ENCODE results near the gene PLA2G4D. TPM values are rescaled to one million over a fixed set of nuclear protein-coding genes. Genes with fewer than 3 reads are reported as not detected.

PLA2G4D gene
- total and polyA plus RNA-seq, 2 donors (not counting 1 experiment from before 2014, with no cell fraction given) = not detected

GRCh38 chr15:42066764-42067415, 27.5 kb downstream of the PLA2G4D start:
- H3K9ac ChIP-seq (ENCODE audit: insufficient read depth, low read length) = no peak overlapping the region
- H3K27ac ChIP-seq (ENCODE audit: insufficient read depth, low read length) = no peak overlapping the region
- no peak overlapping the region for H3K4me3 ChIP-seq (replicated peaks in 1 of 4; ENCODE audit: control extremely low read depth in 1 of 4, insufficient read depth in 1 of 4, low read depth in 3 of 4, low read length in 4 of 4)
- H3K4me2 ChIP-seq (ENCODE audit: extremely low read depth, insufficient read depth, low read length) = no peak overlapping the region
- no peaks in the 10 kb centered on the region for H3K36me3 ChIP-seq (ENCODE audit: control insufficient read depth, insufficient read depth, low read length)
- H3K27me3 ChIP-seq (ENCODE audit: control insufficient read depth, insufficient read depth, low read length) = peaks cover 14% of the 10 kb centered on the region
- H3K4me1 ChIP-seq (ENCODE audit: control insufficient read depth, extremely low read depth, insufficient read depth, low read length) = no peaks in the 10 kb centered on the region
- H3K9me3 ChIP-seq (ENCODE audit: control insufficient read depth, insufficient read depth, low read depth, low read length) = no peaks in the 10 kb centered on the region
- no peak overlapping the region for H2AFZ ChIP-seq (ENCODE audit: low read length)
- no peaks in the 10 kb centered on the region for H3K79me2 ChIP-seq (ENCODE audit: control insufficient read depth, insufficient read depth, low read length)
- no peak for TF ChIP-seq EZH2 (IDR thresholded peaks at IDR 0.05; ENCODE audit: low read length, missing control alignments)
- no peak for TF ChIP-seq CTCF (conservative IDR thresholded peaks at IDR 0.05 in 1 of 2, IDR thresholded peaks at IDR 0.05 in 1 of 2; ENCODE audit: low read depth in 1 of 2, low read length in 2 of 2)
- no peak for DNase-seq (ENCODE audit: low read depth in 2 of 2)
- H4K20me1 ChIP-seq (ENCODE audit: control insufficient read depth, extremely low read depth, insufficient read depth, low read length) = no peaks in the 10 kb centered on the region

- Histone ChIP-seq H3K27ac (ENCODE audit: insufficient read depth, low read length) (no peak overlapping the region), H3K9me3 (ENCODE audit: control insufficient read depth, insufficient read depth, low read depth, low read length) (no peaks in the 10 kb centered on the region), H3K36me3 (ENCODE audit: control insufficient read depth, insufficient read depth, low read length) (no peaks in the 10 kb centered on the region), H3K27me3 (ENCODE audit: control insufficient read depth, insufficient read depth, low read length) (peaks cover 14% of the 10 kb centered on the region), H4K20me1 (ENCODE audit: control insufficient read depth, extremely low read depth, insufficient read depth, low read length) (no peaks in the 10 kb centered on the region), H3K4me1 (ENCODE audit: control insufficient read depth, extremely low read depth, insufficient read depth, low read length) (no peaks in the 10 kb centered on the region), H3K4me2 (ENCODE audit: extremely low read depth, insufficient read depth, low read length) (no peak overlapping the region), H3K9ac (ENCODE audit: insufficient read depth, low read length) (no peak overlapping the region), H2AFZ (ENCODE audit: low read length) (no peak overlapping the region), H3K4me3 (replicated peaks in 1 of 4; ENCODE audit: control extremely low read depth in 1 of 4, insufficient read depth in 1 of 4, low read depth in 3 of 4, low read length in 4 of 4) (no peak overlapping the region), H3K79me2 (ENCODE audit: control insufficient read depth, insufficient read depth, low read length) (no peaks in the 10 kb centered on the region)
- DNase-seq (ENCODE audit: low read depth in 2 of 2) = no peak
- TF ChIP-seq EZH2 (IDR thresholded peaks at IDR 0.05; ENCODE audit: low read length, missing control alignments) (no peak), CTCF (conservative IDR thresholded peaks at IDR 0.05 in 1 of 2, IDR thresholded peaks at IDR 0.05 in 1 of 2; ENCODE audit: low read depth in 1 of 2, low read length in 2 of 2) (no peak)
Measured at GRCh38 chr15:42065468-42065867, 28.9 kb downstream of the PLA2G4D start.

GRCh38 chr15:42065033-42065432, 29.3 kb downstream of the PLA2G4D start:
- H3K79me2 ChIP-seq (ENCODE audit: control insufficient read depth, insufficient read depth, low read length) = no peaks in the 10 kb centered on the region
- no peak for TF ChIP-seq CTCF (conservative IDR thresholded peaks at IDR 0.05 in 1 of 2, IDR thresholded peaks at IDR 0.05 in 1 of 2; ENCODE audit: low read depth in 1 of 2, low read length in 2 of 2)
- no peak for TF ChIP-seq EZH2 (IDR thresholded peaks at IDR 0.05; ENCODE audit: low read length, missing control alignments)
- no peak for DNase-seq (ENCODE audit: low read depth in 2 of 2)
- no peak overlapping the region for H3K27ac ChIP-seq (ENCODE audit: insufficient read depth, low read length)
- H3K9ac ChIP-seq (ENCODE audit: insufficient read depth, low read length) = no peak overlapping the region
- H3K4me2 ChIP-seq (ENCODE audit: extremely low read depth, insufficient read depth, low read length) = no peak overlapping the region
- no peak overlapping the region for H2AFZ ChIP-seq (ENCODE audit: low read length)
- no peaks in the 10 kb centered on the region for H3K9me3 ChIP-seq (ENCODE audit: control insufficient read depth, insufficient read depth, low read depth, low read length)
- peaks cover 14% of the 10 kb centered on the region for H3K27me3 ChIP-seq (ENCODE audit: control insufficient read depth, insufficient read depth, low read length)
- no peaks in the 10 kb centered on the region for H4K20me1 ChIP-seq (ENCODE audit: control insufficient read depth, extremely low read depth, insufficient read depth, low read length)
- no peaks in the 10 kb centered on the region for H3K36me3 ChIP-seq (ENCODE audit: control insufficient read depth, insufficient read depth, low read length)
- no peaks in the 10 kb centered on the region for H3K4me1 ChIP-seq (ENCODE audit: control insufficient read depth, extremely low read depth, insufficient read depth, low read length)
- no peak overlapping the region for H3K4me3 ChIP-seq (replicated peaks in 1 of 4; ENCODE audit: control extremely low read depth in 1 of 4, insufficient read depth in 1 of 4, low read depth in 3 of 4, low read length in 4 of 4)
